ENCODE results near the gene QPRT. TPM values are rescaled to one million over a fixed set of nuclear protein-coding genes. Genes with fewer than 3 reads are reported as not detected.

QPRT gene
- total and polyA plus RNA-seq, 2 of the 13 experiments (the other 11 are each of a cell fraction or from before 2014, with no cell fraction given): 130 to 218 TPM

DNA sequence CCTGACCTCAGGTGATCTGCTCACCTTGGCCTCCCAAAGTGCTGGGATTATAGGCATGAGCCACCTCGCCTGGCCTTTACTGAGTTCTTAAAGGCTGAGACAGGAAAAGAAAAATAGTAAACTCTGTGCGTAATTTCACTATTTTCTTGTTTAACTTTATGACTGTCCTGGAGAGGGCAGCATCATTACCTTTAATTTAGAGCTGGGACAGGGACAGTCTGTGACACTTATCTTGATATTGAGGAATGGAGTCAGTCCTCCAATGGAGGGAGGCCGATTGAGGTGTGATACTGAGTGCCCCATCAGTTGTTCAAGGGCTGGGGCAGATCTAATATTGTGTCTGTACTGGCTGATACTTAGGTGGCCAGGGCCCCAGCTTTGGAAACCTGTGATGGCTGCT lies 37.4 kb upstream of the QPRT start:
- H3K4me1 ChIP-seq (ENCODE audit: insufficient read depth, low read length): peaks cover 25% of the 10 kb centered on the region
- no TSS peak for BruUV-seq (replicated peaks)
- H3K36me3 ChIP-seq (replicated peaks in 1 of 2; ENCODE audit: control insufficient read depth in 1 of 2, insufficient read depth in 2 of 2, low read length in 2 of 2): no peaks in the 10 kb centered on the region
- H2AFZ ChIP-seq (ENCODE audit: low read length): no peak overlapping the region
- peak; percentile 53 for DNase-seq (ENCODE audit: low spot score)
- H3K4me2 ChIP-seq (ENCODE audit: low read depth, low read length): no peak overlapping the region
- in situ Hi-C loops (cut with HindIII; ENCODE audit: extremely low pct_ligation_motif_present, low pct_unique_long_range_greater_than_20kb): no loop called here
- no peaks in the 10 kb centered on the region for H3K79me2 ChIP-seq (ENCODE audit: insufficient read depth, low read length)
- CTCF ChIA-PET (ENCODE audit: low intra/inter-chr PET ratio, low total read pairs): no interaction called here
- no peaks in the 10 kb centered on the region for H4K20me1 ChIP-seq (ENCODE audit: insufficient read depth, low read length)
- no peak for FAIRE-seq
- no peak overlapping the region for H3K9ac ChIP-seq (ENCODE audit: insufficient read depth, low read depth, low read length)
- H3K27me3 ChIP-seq (ENCODE audit: control insufficient read depth in 1 of 2, insufficient read depth in 2 of 2, low read length in 2 of 2): no peaks in the 10 kb centered on the region
- intact Hi-C loops (cut with micrococcal nuclease; ENCODE audit: unreplicated experiment): no loop called here
- no peak overlapping the region for H3K27ac ChIP-seq (ENCODE audit: extremely low read length, insufficient read depth, low read length)
- peak; percentile 43 for ATAC-seq
- POLR2A ChIA-PET: no interaction called here
- no peaks in the 10 kb centered on the region for H3K9me3 ChIP-seq (ENCODE audit: low read length)
- 17% methylated on average over 3 of the region's 3 CpGs for WGBS (ENCODE audit: low lambda C conversion rate)
- H3K4me3 ChIP-seq (replicated peaks in 1 of 3; ENCODE audit: insufficient read depth in 1 of 3, low read depth in 2 of 3, low read length in 3 of 3): no peak overlapping the region
- TF ChIP-seq ZSCAN29 (CRISPR knock-in tag; conservative IDR thresholded peaks at IDR 0.05): no peak
- no peak for TF ChIP-seq IRF1 (CRISPR knock-in tag; IDR thresholded peaks at IDR 0.05; ENCODE audit: low read depth)
- TF ChIP-seq ZNF589 (CRISPR knock-in tag; conservative IDR thresholded peaks at IDR 0.05): no peak
- no peak for TF ChIP-seq FOXO1 (CRISPR knock-in tag; IDR thresholded peaks at IDR 0.05)
- peak; percentile 10 for TF ChIP-seq TEAD3 (CRISPR knock-in tag; optimal IDR thresholded peaks at IDR 0.05; ENCODE audit: borderline replicate concordance)
- TF ChIP-seq, protein P1, sequence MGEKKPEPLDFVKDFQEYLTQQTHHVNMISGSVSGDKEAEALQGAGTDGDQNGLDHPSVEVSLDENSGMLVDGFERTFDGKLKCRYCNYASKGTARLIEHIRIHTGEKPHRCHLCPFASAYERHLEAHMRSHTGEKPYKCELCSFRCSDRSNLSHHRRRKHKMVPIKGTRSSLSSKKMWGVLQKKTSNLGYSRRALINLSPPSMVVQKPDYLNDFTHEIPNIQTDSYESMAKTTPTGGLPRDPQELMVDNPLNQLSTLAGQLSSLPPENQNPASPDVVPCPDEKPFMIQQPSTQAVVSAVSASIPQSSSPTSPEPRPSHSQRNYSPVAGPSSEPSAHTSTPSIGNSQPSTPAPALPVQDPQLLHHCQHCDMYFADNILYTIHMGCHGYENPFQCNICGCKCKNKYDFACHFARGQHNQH (CRISPR knock-in tag; IDR thresholded peaks at IDR 0.05): 0 out of 2 replicates have a peak, but pooled peaks have one; percentile 23
- no peak for TF ChIP-seq SNAPC2 (CRISPR knock-in tag; IDR thresholded peaks at IDR 0.05)
- TF ChIP-seq SAP130 (CRISPR knock-in tag; IDR thresholded peaks at IDR 0.05; ENCODE audit: low read depth): 0 out of 2 replicates have a peak, but pooled peaks have one; percentile 32
- no peak for TF ChIP-seq ZNF564 (CRISPR knock-in tag; IDR thresholded peaks at IDR 0.05)
- TF ChIP-seq SMC3 (IDR thresholded peaks at IDR 0.05; ENCODE audit: low read length): peak; percentile 32; the same call in 1 of the 2 replicates
- TF ChIP-seq HMGXB4 (CRISPR knock-in tag; IDR thresholded peaks at IDR 0.05; ENCODE audit: borderline replicate concordance in 1 of 2, low read depth in 1 of 2): no peak
- no peak for TF ChIP-seq BCLAF1 (IDR thresholded peaks at IDR 0.05)
- TF ChIP-seq NONO (IDR thresholded peaks at IDR 0.05): no peak
- no peak for TF ChIP-seq NONO (CRISPR knock-in tag; conservative IDR thresholded peaks at IDR 0.05)
- no peak for TF ChIP-seq KMT2A (CRISPR knock-in tag; IDR thresholded peaks at IDR 0.05)
- no peak for TF ChIP-seq CBX1 (IDR thresholded peaks at IDR 0.05; ENCODE audit: low read depth)
- no peak for TF ChIP-seq ATAD3A (CRISPR knock-in tag; IDR thresholded peaks at IDR 0.05)
- no peak for TF ChIP-seq RBFOX2 (IDR thresholded peaks at IDR 0.05; ENCODE audit: low read depth, low read length)
- TF ChIP-seq ZNF30 (CRISPR knock-in tag; IDR thresholded peaks at IDR 0.05): no peak
